Uterus (tissue), 4 donors: ENCODE data around the gene ADGRF4. TPM values are rescaled to one million over a fixed set of nuclear protein-coding genes. Genes with fewer than 3 reads are reported as not detected.
A peak's percentile ranks its signal among the peaks of the same experiment; 100 is the strongest.

Experiments used
- DNase-seq, 2 donors: peaks; one replicate each; pipeline ENCODE4 v3.0.0-alpha.2; 2019 to 2020
- H3K27ac ChIP-seq, 2 donors: fragments of 200-600 bp; sonication (generic); 1 replicate in 1 of 2; 2 replicates in 1 of 2; pipeline ENCODE4 v1.5.1; 2016 to 2018
- H3K27me3 ChIP-seq, 2 donors: fragments of 200-600 bp; sonication (generic); one replicate each; pipeline ENCODE4 v1.5.1; 2018 to 2019; ENCODE audit warnings: control low read depth in 1 of 2
- H3K36me3 ChIP-seq, 2 donors: fragments of 200-600 bp; sonication (generic); one replicate each; pipeline ENCODE4 v1.5.1; 2019; ENCODE audit warnings: control low read depth in 1 of 2
- H3K4me1 ChIP-seq, 2 donors: fragments of 200-600 bp; sonication (generic); one replicate each; pipeline ENCODE4 v1.5.1; 2018 to 2019; ENCODE audit warnings: control low read depth in 1 of 2
- H3K4me3 ChIP-seq, 2 donors: fragments of 200-600 bp; sonication (generic); 1 replicate in 1 of 2; 2 replicates in 1 of 2; pipeline ENCODE4 v1.5.1; 2018 to 2019; ENCODE audit warnings: mild to moderate bottlenecking in 1 of 2
- H3K9me3 ChIP-seq, 2 donors: fragments of 200-600 bp; sonication (generic); one replicate each; pipeline ENCODE4 v1.5.1; 2019; ENCODE audit warnings: control low read depth in 1 of 2
- POLR2A ChIP-seq, 2 donors: fragments of 450-650 bp; IDR thresholded peaks; one replicate each; pipeline ENCODE4 v1.6.1; 2016; ENCODE audit warnings: antibody characterized with exemption in 2 of 2, mild to moderate bottlenecking in 1 of 2, moderate library complexity in 1 of 2
- intact Hi-C: fragments of 100-400 bp; cut with DNase I; formaldehyde crosslinking; loops from one replicate; pipeline ENCODE4 v1.15.1; 2023; ENCODE audit warnings: low total_unique reads
- total RNA-seq, 4 donors: library from RNA; depleted of rRNA in 3 of 4; stranded (reverse); fragments of >200 nt in 3 of 4; gene quantifications; one replicate each; pipeline versions ENCODE4 v1.1.0 to v1.2.4, GENCODE V29; 2014 to 2023
- TF ChIP-seq, protein P1 (sequence below), 4 experiments: fragments of 200-600 bp in 2 of 4; fragments of 450-650 bp in 2 of 4; sonication (generic) in 2 of 4; IDR thresholded peaks; one replicate each; pipeline ENCODE4 v1.5.1; 2016 to 2019; ENCODE audit warnings: antibody characterized with exemption in 4 of 4, mild to moderate bottlenecking in 2 of 4, moderate library complexity in 1 of 4
- donor health status: DM: yes; HTN: yes; CAD: no.

Gene ADGRF4, protein sequence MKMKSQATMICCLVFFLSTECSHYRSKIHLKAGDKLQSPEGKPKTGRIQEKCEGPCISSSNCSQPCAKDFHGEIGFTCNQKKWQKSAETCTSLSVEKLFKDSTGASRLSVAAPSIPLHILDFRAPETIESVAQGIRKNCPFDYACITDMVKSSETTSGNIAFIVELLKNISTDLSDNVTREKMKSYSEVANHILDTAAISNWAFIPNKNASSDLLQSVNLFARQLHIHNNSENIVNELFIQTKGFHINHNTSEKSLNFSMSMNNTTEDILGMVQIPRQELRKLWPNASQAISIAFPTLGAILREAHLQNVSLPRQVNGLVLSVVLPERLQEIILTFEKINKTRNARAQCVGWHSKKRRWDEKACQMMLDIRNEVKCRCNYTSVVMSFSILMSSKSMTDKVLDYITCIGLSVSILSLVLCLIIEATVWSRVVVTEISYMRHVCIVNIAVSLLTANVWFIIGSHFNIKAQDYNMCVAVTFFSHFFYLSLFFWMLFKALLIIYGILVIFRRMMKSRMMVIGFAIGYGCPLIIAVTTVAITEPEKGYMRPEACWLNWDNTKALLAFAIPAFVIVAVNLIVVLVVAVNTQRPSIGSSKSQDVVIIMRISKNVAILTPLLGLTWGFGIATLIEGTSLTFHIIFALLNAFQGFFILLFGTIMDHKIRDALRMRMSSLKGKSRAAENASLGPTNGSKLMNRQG
- total RNA-seq = under 1 TPM in 1 of 4 donors, not detected in 3; 0.24 TPM

DNA sequence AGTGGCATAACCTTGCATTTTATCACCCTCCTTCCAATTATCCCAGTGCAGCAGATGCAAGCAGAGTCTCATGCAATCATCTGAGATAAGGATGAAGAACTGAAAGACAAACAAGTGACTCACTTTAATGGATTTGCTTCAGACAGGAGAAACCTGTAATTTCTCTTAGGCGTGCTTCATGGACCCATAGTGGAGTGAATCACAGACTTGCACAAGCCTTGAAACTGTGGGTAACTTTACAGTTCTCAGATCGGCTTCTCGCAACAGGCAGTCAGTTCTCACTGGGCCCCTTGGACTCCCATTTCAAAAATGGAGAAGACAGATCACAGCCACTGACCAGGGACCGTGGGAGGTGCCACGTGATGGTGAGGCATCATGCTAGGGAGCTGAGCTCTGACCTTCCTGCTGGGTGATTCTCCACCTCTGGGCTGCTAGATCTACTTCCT lies at the start of gene ADGRF4:
Gene ADGRF4, plus strand, starts transcription at position 239 of the 446 bp plus-strand sequence. CDS start 8,666 bp downstream, outside the sequence.
- peak within 1 kb of the TSS in 1 of 2 donors; percentile 58 for H3K27ac ChIP-seq
- no peak within 1 kb of the TSS for H3K4me3 ChIP-seq
- no peaks in the 10 kb centered on the region for H3K9me3 ChIP-seq
- H3K36me3 ChIP-seq = no peaks in the 10 kb centered on the region
- no peak for TF ChIP-seq POLR2A (IDR thresholded peaks at IDR 0.05)
- TF ChIP-seq, protein P1, sequence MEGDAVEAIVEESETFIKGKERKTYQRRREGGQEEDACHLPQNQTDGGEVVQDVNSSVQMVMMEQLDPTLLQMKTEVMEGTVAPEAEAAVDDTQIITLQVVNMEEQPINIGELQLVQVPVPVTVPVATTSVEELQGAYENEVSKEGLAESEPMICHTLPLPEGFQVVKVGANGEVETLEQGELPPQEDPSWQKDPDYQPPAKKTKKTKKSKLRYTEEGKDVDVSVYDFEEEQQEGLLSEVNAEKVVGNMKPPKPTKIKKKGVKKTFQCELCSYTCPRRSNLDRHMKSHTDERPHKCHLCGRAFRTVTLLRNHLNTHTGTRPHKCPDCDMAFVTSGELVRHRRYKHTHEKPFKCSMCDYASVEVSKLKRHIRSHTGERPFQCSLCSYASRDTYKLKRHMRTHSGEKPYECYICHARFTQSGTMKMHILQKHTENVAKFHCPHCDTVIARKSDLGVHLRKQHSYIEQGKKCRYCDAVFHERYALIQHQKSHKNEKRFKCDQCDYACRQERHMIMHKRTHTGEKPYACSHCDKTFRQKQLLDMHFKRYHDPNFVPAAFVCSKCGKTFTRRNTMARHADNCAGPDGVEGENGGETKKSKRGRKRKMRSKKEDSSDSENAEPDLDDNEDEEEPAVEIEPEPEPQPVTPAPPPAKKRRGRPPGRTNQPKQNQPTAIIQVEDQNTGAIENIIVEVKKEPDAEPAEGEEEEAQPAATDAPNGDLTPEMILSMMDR (IDR thresholded peaks at IDR 0.05) = no peak
- intact Hi-C loops = no loop called here
- peaks cover 0 to 4% of the 10 kb centered on the region in 2 donors for H3K4me1 ChIP-seq
- DNase-seq = peak in 1 of 2 donors; percentile 33
- no peaks in the 10 kb centered on the region for H3K27me3 ChIP-seq

DNA sequence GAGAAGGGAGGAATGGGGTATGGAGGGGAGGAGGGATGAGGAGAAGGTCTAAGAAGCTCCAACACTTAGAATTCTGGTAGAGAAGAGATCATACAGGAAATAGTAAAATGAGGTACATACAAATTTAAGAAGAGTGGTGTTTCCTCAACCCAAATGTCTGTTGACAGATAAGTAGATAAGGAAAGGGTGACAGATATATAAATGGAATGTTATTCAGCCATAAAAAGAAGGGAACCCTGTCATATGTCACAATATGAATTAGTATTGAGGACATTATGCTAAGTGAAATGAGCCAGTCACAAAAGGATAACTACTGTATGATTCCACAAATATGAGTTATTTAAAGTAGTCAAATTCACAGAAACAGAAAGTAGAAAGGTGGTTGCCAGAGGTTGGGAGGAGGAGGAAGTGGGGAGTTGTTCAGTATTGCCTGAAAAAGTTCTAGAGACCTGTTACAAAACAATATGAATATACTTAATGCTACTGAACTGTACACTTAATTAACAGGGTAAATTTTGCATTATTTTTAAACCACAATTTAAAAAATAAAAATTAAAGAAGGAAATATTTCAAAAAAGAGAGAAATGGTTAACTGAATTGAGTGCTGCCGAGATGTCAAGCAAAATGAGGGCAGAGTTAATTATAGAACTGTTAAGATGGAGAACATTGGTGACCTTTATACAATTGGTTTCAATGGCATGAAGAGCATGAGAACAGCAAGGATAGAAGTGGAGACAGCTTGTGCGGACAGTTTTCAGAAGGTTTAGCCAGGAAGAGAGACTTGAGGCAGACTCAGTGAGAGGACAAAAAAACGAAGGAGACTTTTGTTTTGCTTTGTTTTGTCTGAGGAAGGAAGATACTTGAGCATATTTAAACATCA lies 47.6 kb upstream of the ADGRF4 start:
- no peaks in the 10 kb centered on the region for H3K27me3 ChIP-seq
- intact Hi-C loops = no loop called here
- no peak overlapping the region for H3K27ac ChIP-seq
- H3K9me3 ChIP-seq = no peaks in the 10 kb centered on the region
- DNase-seq = no peak
- H3K4me3 ChIP-seq = no peak overlapping the region
- no peaks in the 10 kb centered on the region for H3K36me3 ChIP-seq
- TF ChIP-seq, protein P1 (IDR thresholded peaks at IDR 0.05) = no peak
- TF ChIP-seq POLR2A (IDR thresholded peaks at IDR 0.05) = no peak
- H3K4me1 ChIP-seq = no peaks in the 10 kb centered on the region

DNA sequence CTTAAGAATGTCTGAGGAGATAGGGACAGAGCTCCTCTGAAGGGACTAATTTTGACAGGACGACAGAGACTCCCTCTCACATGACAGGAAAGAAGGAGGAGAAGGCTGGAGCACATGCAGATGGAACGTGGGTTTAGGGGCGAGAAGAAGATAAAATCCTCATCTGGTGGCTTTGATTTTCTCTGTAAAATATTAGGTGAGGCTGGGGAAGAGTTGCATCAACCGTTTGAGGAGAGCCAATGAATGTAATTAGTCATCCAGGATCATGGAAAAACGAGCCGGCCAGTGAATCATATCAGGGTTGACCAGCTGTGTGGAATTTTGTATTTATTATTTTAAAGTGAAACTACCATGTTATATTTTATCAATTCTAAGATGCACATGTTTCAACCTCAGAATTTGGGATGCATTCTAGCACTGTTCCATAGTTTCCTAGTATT lies 46.9 kb upstream of the ADGRF4 start:
- Histone ChIP-seq H3K9me3 (no peaks in the 10 kb centered on the region), H3K36me3 (no peaks in the 10 kb centered on the region), H3K27ac (no peak overlapping the region), H3K4me1 (no peaks in the 10 kb centered on the region), H3K27me3 (no peaks in the 10 kb centered on the region), H3K4me3 (no peak overlapping the region)
- TF ChIP-seq, protein P1 (IDR thresholded peaks at IDR 0.05) = no peak
- TF ChIP-seq POLR2A (IDR thresholded peaks at IDR 0.05) = no peak
- intact Hi-C loops = no loop called here
- DNase-seq = no peak

GRCh38 chr6:47653706-47654105 lies 44.7 kb upstream of the ADGRF4 start:
- Histone ChIP-seq H3K4me3 (no peak overlapping the region), H3K9me3 (no peaks in the 10 kb centered on the region), H3K27ac (no peak overlapping the region), H3K4me1 (no peaks in the 10 kb centered on the region), H3K36me3 (no peaks in the 10 kb centered on the region), H3K27me3 (no peaks in the 10 kb centered on the region)
- intact Hi-C loops = no loop called here
- TF ChIP-seq, protein P1 (IDR thresholded peaks at IDR 0.05) = no peak
- no peak for TF ChIP-seq POLR2A (IDR thresholded peaks at IDR 0.05)
- DNase-seq = no peak
